HG03095 (cell line): Measurements from ENCODE around the gene CLHC1.
A peak's percentile ranks its signal among the peaks of the same experiment; 100 is the strongest.
"Not testable (repeated sequence)": the region's sequence is repeated elsewhere in the genome, so short reads cannot be mapped to it uniquely, and the experiment has no call there.

ENCODE experiments used
- ATAC-seq: cut with Tn5 transposase; IDR thresholded peaks from one replicate; pipeline ENCODE4 v1.9.1; 2021; ENCODE audit warnings: moderate library complexity; ENCODE audit not compliant: unreplicated experiment

The CLHC1 gene

DNA sequence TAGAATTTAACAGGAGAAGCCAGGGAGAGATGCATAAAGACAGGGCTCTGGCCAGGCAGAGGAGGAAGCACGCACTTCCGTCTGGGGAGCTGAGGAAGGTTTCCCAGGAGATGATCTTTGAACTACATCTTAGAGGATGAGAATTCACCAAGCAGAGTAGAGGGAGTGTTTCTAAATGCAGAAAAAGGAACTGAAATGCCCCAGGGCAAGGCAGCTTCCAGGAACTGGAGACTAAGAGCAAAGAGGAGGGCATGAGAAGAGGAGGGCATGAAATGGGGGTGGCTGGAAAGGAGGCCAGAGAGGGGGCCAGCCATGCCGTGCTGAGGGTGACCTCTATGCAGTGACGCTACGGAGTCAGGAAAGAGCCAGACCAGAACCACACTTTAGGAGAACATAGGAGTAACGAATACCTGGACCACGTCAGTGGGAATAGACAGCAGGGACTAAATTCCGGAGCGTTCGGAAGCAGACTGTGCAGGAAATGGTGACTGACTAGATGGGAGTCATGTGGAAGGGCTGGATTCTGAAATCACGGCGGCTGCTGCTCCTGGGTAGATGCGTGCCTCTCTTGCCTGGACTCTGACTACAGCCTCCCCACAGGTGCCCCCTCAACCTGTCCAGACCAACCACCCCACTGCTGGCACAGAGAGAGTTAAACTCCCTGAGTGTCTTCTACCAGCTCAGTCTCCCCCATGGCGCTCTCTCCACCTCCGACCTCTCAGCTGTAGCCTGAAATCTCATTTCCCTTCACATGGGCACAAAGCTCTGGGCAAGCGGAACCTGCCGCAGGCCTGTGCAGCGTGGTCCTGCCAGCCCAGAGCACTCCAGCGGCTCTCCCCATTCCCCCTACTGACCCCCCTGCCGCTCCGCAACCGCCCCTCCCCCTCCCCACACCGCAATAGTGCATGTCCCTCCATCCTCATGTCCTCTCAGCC lies 94.8 kb downstream of the CLHC1 start:
- no peak for ATAC-seq

DNA sequence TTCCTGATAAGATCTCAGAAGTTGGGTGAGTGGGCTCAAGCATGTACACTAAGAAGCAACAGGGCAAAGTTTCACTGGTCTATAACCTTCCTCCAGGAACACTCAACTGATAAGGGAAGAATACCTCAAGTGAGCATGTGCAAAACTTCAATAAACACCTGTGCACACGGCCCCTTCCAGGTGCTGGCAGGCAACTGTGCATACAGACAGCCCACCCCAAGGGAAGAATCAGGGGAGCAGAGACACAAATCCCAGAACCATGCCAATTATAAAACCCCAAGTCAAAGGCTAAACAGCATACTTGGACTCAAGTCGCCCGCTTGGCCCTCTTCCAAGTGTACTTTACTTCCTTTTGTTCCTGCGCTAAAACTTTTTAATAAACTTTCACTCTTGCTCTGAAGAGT lies 96.0 kb downstream of the CLHC1 start:
- no peak for ATAC-seq

DNA sequence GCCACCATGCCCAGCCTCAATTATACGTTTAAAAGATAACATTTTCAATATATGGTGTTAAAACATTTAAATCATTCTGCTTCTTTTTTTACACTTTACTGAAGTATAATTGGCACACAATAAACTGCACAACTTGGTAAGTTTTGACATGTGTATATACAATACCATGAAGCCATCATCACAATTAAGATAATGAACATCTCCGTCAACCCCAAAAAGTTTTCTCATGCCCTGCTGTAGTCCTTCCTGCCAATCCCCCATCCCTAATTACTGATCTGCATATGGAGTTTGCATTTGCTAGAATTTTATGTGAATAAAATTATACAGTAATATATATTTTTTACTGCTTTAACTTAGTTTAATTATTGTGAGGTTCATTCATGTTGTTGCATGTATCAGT lies 96.6 kb downstream of the CLHC1 start:
- no peak for ATAC-seq

DNA sequence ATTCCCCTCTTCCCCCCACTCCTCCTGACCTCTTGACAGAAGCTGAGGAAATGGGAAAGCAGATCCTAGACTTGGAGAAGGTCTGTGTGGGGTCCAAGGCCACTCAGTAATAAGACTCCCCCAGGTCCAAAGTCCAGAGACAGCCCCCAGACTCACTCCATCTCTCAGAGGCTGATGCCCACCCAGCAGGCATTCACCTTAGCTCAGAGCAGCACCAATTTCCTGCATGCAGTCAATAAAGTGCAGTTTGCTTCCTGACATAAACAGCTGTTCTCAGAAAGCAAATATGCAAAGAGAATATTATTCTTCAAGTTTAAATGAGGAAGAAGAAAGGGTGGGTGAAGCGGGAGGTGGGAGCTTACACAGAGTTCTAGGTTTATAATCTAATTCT lies 97.8 kb downstream of the CLHC1 start:
- no peak for ATAC-seq

DNA sequence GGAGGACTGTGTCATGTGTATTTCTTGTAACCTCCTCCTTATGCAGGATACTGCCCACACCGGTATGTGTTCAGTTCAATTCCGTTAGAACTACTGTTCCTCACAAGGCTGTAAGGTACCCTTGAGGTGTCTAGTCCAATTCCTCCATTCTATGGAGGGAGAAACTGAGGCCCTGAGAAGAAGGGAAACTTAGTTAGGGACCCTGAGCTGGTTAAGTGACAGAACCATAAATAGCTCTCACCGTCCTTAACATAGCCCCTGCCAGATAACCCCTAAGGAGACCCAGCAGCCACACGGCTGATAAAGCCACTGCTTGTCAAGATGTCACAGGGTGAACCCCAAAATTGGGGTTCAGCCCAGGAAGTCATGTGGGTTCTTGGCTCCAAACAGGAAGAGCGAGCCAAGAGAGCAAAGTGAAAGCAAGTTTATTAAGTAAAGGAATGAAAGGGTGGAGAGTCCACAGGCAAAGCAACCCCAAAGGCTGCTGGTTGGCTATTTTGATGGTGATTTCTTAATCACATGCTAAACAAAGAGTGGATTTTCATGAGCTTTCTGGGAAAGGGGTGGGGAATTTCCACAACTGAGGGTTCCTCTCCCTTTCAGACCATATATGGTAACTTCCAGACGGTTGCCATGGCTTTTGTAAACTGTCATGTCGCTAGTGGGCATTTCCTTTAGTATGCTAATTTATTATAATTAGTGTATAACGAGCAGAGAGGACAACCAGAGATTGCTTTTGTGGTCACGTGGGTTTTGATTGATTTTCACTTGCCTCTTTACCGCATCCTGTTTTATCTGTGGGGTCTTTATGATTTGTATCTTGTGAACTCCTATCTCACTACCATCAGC lies 98.4 kb downstream of the CLHC1 start:
- ATAC-seq, result peak; percentile 61

DNA sequence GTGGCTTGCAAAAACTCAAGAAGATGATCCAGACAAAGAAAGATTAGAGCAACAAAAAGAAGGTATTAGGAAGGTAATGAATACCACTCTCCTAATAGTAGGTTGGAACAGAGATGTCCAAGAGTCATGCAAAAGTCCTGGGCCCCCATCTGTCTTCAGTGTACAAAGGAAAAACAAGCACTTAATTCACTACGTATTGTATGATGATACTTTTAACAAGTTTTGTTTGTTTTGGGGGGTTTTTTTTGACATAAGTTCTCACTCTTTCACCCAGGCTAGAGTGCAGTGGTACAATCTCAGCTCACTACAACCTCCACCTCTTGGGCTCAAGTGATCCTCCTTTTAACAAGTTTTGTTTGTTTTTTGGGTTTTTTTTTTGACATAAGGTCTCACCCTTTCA lies 101.2 kb downstream of the CLHC1 start:
- no peak for ATAC-seq

DNA sequence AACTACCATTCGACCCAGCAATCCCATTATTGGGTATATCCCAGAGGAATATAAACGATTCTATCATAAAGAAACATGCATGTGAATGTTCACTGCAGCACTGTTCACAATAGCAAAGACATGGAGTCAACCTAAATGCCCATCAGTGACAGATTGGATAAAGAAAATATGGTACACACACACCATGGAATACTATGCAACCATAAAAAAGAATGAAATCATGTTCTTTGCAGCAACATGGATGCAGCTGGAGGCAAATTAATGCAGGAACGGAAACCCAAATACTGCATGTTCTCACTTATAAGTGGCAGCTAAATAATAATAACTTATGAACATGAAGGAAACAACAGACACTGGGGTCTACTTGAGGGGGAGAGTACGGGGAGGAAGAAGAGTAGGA lies 105.5 kb downstream of the CLHC1 start:
- not testable (repeated sequence) for ATAC-seq
